Measurements from ENCODE around the gene STX8. TPM values are rescaled to one million over a fixed set of nuclear protein-coding genes. Genes with fewer than 3 reads are reported as not detected.
"Not testable (repeated sequence)": the region's sequence is repeated elsewhere in the genome, so short reads cannot be mapped to it uniquely, and the experiment has no call there.

Gene STX8
- total RNA-seq, 4 donors from 2014 or later: 22.0 to 67.3 (median 46.5) TPM

- Histone ChIP-seq H3K4me3 (no peak overlapping the region), H3K36me3 (no peaks in the 10 kb centered on the region), H3K4me1 (no peaks in the 10 kb centered on the region), H3K27ac (no peak overlapping the region), H3K9me3 (no peaks in the 10 kb centered on the region), H3K27me3 (no peaks in the 10 kb centered on the region)
- no peak for DNase-seq
- intact Hi-C loops (cut with DNase I; ENCODE audit: low total_unique reads): no loop called here
- TF ChIP-seq, protein P1, sequence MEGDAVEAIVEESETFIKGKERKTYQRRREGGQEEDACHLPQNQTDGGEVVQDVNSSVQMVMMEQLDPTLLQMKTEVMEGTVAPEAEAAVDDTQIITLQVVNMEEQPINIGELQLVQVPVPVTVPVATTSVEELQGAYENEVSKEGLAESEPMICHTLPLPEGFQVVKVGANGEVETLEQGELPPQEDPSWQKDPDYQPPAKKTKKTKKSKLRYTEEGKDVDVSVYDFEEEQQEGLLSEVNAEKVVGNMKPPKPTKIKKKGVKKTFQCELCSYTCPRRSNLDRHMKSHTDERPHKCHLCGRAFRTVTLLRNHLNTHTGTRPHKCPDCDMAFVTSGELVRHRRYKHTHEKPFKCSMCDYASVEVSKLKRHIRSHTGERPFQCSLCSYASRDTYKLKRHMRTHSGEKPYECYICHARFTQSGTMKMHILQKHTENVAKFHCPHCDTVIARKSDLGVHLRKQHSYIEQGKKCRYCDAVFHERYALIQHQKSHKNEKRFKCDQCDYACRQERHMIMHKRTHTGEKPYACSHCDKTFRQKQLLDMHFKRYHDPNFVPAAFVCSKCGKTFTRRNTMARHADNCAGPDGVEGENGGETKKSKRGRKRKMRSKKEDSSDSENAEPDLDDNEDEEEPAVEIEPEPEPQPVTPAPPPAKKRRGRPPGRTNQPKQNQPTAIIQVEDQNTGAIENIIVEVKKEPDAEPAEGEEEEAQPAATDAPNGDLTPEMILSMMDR (IDR thresholded peaks at IDR 0.05): no peak
- TF ChIP-seq POLR2A (IDR thresholded peaks at IDR 0.05): no peak
These were observed 211.9 kb downstream of the STX8 start for GRCh38 chr17:9363440-9364350.

GRCh38 chr17:9361188-9361955 lies 214.2 kb downstream of the STX8 start:
- H3K36me3 ChIP-seq: no peaks in the 10 kb centered on the region
- no peaks in the 10 kb centered on the region for H3K27me3 ChIP-seq
- H3K9me3 ChIP-seq: no peaks in the 10 kb centered on the region
- H3K4me1 ChIP-seq: no peaks in the 10 kb centered on the region
- intact Hi-C loops (cut with DNase I; ENCODE audit: low total_unique reads): no loop called here
- TF ChIP-seq POLR2A (IDR thresholded peaks at IDR 0.05): no peak
- TF ChIP-seq, protein P1 (IDR thresholded peaks at IDR 0.05): no peak
- H3K27ac ChIP-seq: no peak overlapping the region
- no peak for DNase-seq
- no peak overlapping the region for H3K4me3 ChIP-seq

- Histone ChIP-seq H3K27me3 (no peaks in the 10 kb centered on the region), H3K4me1 (no peaks in the 10 kb centered on the region), H3K27ac (no peak overlapping the region), H3K36me3 (no peaks in the 10 kb centered on the region), H3K4me3 (no peak overlapping the region), H3K9me3 (no peaks in the 10 kb centered on the region)
- TF ChIP-seq, protein P1 (IDR thresholded peaks at IDR 0.05): no peak
- no peak for TF ChIP-seq POLR2A (IDR thresholded peaks at IDR 0.05)
- DNase-seq: peak in 1 of 2 donors; percentile 32
- intact Hi-C loops (cut with DNase I; ENCODE audit: low total_unique reads): no loop called here
These were observed 214.9 kb downstream of the STX8 start for GRCh38 chr17:9360677-9361081.

DNA sequence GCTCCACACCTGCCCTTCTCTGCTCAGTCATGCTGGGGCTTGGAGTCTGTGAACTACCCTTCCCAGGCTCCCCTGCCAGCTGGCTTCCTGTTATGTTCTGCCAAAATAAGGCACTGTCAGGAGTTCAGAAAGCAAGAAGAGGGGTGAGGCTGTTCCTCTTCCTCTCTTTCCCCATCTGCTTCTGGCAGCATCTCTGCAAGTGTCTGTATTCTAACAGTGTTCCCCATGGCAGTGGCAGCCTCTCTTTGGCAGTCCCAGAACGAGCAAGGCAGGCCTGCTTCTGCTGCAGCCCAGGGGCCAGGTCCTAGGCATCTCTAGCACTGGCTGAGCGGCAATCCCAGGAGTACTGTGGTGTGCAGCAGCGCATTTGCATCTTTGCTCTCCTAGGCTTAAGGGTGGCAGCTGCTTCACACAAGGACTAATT lies 219.1 kb downstream of the STX8 start:
- TF ChIP-seq, protein P1 (IDR thresholded peaks at IDR 0.05): no peak
- no peak for TF ChIP-seq POLR2A (IDR thresholded peaks at IDR 0.05)
- no peaks in the 10 kb centered on the region for H3K9me3 ChIP-seq
- no peaks in the 10 kb centered on the region for H3K36me3 ChIP-seq
- H3K4me3 ChIP-seq: no peak overlapping the region
- no peak for DNase-seq
- intact Hi-C loops (cut with DNase I; ENCODE audit: low total_unique reads): no loop called here
- no peak overlapping the region for H3K27ac ChIP-seq
- no peaks in the 10 kb centered on the region for H3K4me1 ChIP-seq
- H3K27me3 ChIP-seq: no peaks in the 10 kb centered on the region

- intact Hi-C loops (cut with DNase I; ENCODE audit: low total_unique reads): no loop called here
These were observed 219.8 kb downstream of the STX8 start for GRCh38 chr17:9355846-9356245.

DNA sequence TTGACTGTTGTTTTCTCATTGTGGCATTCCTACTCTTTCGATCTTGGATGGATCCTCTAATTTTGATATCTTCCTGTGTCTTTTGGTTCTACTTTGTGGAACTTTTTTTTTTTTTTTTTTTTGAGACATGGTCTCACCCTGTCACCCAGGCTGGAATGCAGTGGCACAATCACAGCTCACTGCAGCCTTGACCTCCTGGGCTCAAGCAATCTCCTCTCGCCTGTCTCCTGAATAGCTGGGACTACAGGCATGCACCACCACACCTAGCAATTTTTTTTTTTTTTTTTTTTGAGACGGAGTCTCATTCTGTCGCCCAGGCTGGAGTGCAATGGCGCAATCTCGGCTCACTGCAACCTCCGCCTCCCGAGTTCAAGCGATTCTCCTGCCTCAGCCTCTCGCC lies 220.4 kb downstream of the STX8 start:
- H3K9me3 ChIP-seq; DNase-seq; H3K4me3 ChIP-seq; H3K27me3 ChIP-seq; intact Hi-C loops (cut with DNase I; ENCODE audit: low total_unique reads); H3K4me1 ChIP-seq; H3K27ac ChIP-seq; H3K36me3 ChIP-seq: not testable (repeated sequence)

More at GRCh38 chr17:9355846-9356245, 219.8 kb downstream of the STX8 start:
- TF ChIP-seq POLR2A (IDR thresholded peaks at IDR 0.05): no peak
- TF ChIP-seq, protein P1 (IDR thresholded peaks at IDR 0.05): no peak
- Histone ChIP-seq H3K9me3 (no peaks in the 10 kb centered on the region), H3K27ac (no peak overlapping the region), H3K4me1 (no peaks in the 10 kb centered on the region), H3K4me3 (no peak overlapping the region), H3K27me3 (no peaks in the 10 kb centered on the region), H3K36me3 (no peaks in the 10 kb centered on the region)
- no peak for DNase-seq
